Daoy (cell line): ENCODE data around the gene SLC1A4. TPM values are rescaled to one million over a fixed set of nuclear protein-coding genes. Genes with fewer than 3 reads are reported as not detected.
"Not testable (repeated sequence)": the region's sequence is repeated elsewhere in the genome, so short reads cannot be mapped to it uniquely, and the experiment has no call there.

Experiments
- DNase-seq: peaks from one replicate; pipeline ENCODE4 v3.0.0-alpha.2; 2015; ENCODE audit warnings: low read depth
- total RNA-seq: library from RNA; depleted of rRNA; stranded (reverse); fragments of >200 nt; shearing (Covaris generic); gene quantifications from 2 replicates; pipeline ENCODE4 v1.2.3, GENCODE V29; 2014

SLC1A4 gene
- total RNA-seq, 1 experiment from 2014 or later: 14.0 TPM

- DNase-seq: no peak
These were observed 37.0 kb downstream of the SLC1A4 start for GRCh38 chr2:65026154-65026553.

GRCh38 chr2:65026704-65027464, 37.7 kb downstream of the SLC1A4 start:
- no peak for DNase-seq

GRCh38 chr2:65027616-65028244, 38.5 kb downstream of the SLC1A4 start:
- DNase-seq: no peak

GRCh38 chr2:65030476-65031332, 41.5 kb downstream of the SLC1A4 start:
- DNase-seq: no peak

GRCh38 chr2:65031341-65032018, 42.3 kb downstream of the SLC1A4 start:
- no peak for DNase-seq

- DNase-seq: no peak
These were observed 43.1 kb downstream of the SLC1A4 start for GRCh38 chr2:65032019-65032975.

GRCh38 chr2:65033178-65033577, 44.0 kb downstream of the SLC1A4 start:
- DNase-seq: no peak

GRCh38 chr2:65033667-65034066, 44.5 kb downstream of the SLC1A4 start:
- not testable (repeated sequence) for DNase-seq

- no peak for DNase-seq
These were observed 46.2 kb downstream of the SLC1A4 start for GRCh38 chr2:65035351-65035943.

- DNase-seq: no peak
These were observed 48.0 kb downstream of the SLC1A4 start for GRCh38 chr2:65037178-65037577.

- no peak for DNase-seq
These were observed 50.4 kb downstream of the SLC1A4 start for GRCh38 chr2:65039640-65040039.

- peak; percentile 82 for DNase-seq
These were observed 51.4 kb downstream of the SLC1A4 start for GRCh38 chr2:65040400-65041261.

- DNase-seq: no peak
These were observed 53.8 kb downstream of the SLC1A4 start for GRCh38 chr2:65043001-65043400.

GRCh38 chr2:65044097-65044735, 55.0 kb downstream of the SLC1A4 start:
- DNase-seq: no peak

- peak; percentile 62 for DNase-seq
These were observed 56.5 kb downstream of the SLC1A4 start for GRCh38 chr2:65045651-65046050.

GRCh38 chr2:65046633-65047407, 57.6 kb downstream of the SLC1A4 start:
- no peak for DNase-seq

- DNase-seq: no peak
These were observed 59.9 kb downstream of the SLC1A4 start for GRCh38 chr2:65049010-65049639.

GRCh38 chr2:65050931-65051330, 61.7 kb downstream of the SLC1A4 start:
- DNase-seq: no peak
